GM12872 (cell line): Measurements from ENCODE around the gene LSM10.

Experiments used
- TF ChIP-seq, protein P1 (sequence below): IDR thresholded peaks from 3 replicates; pipeline ENCODE4 v1.5.1; 2011; ENCODE audit warnings: low read depth, mild to moderate bottlenecking, low read length, moderate library complexity; ENCODE audit not compliant: insufficient read depth

Gene LSM10

GRCh38 chr1:36389999-36390398, 7.7 kb downstream of the LSM10 start:
- TF ChIP-seq, protein P1, sequence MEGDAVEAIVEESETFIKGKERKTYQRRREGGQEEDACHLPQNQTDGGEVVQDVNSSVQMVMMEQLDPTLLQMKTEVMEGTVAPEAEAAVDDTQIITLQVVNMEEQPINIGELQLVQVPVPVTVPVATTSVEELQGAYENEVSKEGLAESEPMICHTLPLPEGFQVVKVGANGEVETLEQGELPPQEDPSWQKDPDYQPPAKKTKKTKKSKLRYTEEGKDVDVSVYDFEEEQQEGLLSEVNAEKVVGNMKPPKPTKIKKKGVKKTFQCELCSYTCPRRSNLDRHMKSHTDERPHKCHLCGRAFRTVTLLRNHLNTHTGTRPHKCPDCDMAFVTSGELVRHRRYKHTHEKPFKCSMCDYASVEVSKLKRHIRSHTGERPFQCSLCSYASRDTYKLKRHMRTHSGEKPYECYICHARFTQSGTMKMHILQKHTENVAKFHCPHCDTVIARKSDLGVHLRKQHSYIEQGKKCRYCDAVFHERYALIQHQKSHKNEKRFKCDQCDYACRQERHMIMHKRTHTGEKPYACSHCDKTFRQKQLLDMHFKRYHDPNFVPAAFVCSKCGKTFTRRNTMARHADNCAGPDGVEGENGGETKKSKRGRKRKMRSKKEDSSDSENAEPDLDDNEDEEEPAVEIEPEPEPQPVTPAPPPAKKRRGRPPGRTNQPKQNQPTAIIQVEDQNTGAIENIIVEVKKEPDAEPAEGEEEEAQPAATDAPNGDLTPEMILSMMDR = no peak

DNA sequence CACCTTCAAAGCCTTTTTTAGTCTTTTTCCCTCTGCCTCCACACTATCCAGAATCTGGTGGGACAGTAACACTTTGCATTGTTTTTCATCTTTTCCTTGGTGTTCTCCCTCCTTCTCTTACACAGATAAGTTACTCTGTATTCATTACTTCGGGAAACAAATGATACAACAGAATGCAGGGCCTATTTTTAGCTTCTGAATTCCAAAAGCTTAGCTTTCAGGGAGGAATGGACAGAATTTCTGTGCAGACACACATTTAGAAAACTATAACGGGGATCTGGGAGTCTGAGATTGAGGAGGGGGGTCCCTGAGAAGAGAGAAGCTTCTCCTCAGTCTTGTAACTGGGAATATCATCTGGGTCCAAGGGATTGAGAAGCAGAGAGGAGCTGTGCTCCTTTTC, 8.4 kb downstream of the LSM10 start:
- TF ChIP-seq, protein P1 = no peak

- TF ChIP-seq, protein P1 = no peak
These were observed 10.4 kb downstream of the LSM10 start for GRCh38 chr1:36387141-36387949.

- TF ChIP-seq, protein P1 = no peak
These were observed 11.2 kb downstream of the LSM10 start for GRCh38 chr1:36386265-36387140.

DNA sequence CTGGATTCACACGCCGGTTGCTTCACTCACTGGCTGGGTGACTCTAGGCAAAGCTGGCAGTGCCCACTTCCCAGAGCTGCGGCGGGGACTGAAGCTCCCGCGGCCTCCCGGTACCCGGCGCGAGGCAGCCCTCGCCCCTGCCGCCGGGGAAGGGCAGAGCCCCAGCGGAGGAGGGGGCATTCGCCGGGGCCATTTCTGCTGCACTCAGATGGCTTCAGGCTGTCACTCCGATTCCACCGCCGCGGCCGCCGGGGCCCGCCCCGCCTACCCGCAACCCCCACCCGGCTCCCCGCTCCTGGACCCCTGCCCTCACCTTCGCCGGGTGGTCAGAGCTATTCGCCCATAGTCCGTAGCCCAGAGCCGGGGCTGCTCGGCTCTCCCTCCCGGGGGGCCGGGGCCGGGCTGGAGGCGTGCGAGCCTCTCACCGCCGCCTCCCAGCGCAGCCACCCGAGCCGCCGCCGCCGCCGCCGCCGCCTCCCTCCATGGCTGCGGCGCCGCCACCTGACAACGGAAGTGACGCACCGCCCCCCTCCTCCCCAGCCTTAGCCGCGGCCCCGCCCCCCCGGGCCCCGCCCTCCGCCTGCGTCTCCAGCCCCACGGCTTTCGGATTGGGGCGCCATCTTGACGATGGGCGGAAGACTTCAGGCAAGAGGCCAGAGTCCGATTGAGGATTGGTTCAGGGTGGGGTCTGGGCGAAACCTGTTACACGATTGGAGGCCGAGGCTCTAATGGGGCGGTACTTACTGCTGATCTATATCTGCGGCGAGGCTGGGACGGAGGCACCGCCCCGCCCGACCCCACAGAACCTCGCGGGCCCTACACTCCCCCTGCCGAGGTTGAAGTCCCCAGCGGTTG, 12.1 kb downstream of the LSM10 start, which contains the start of gene STK40:
Gene STK40, minus strand, starts transcription at position 515 of the 855 bp plus-strand sequence. CDS start 24,592 bp downstream, outside the sequence.
- TF ChIP-seq, protein P1 = no peak

GRCh38 chr1:36384542-36385409, 12.9 kb downstream of the LSM10 start:
- TF ChIP-seq, protein P1 = no peak
